HG02870 (cell line): Measurements from ENCODE around the gene TMEM171.
A peak's percentile ranks its signal among the peaks of the same experiment; 100 is the strongest.

Source experiments
- ATAC-seq: cut with Tn5 transposase; IDR thresholded peaks from one replicate; pipeline ENCODE4 v1.9.1; 2021; ENCODE audit warnings: mild to moderate bottlenecking, moderate library complexity; ENCODE audit not compliant: unreplicated experiment

TMEM171 gene

DNA sequence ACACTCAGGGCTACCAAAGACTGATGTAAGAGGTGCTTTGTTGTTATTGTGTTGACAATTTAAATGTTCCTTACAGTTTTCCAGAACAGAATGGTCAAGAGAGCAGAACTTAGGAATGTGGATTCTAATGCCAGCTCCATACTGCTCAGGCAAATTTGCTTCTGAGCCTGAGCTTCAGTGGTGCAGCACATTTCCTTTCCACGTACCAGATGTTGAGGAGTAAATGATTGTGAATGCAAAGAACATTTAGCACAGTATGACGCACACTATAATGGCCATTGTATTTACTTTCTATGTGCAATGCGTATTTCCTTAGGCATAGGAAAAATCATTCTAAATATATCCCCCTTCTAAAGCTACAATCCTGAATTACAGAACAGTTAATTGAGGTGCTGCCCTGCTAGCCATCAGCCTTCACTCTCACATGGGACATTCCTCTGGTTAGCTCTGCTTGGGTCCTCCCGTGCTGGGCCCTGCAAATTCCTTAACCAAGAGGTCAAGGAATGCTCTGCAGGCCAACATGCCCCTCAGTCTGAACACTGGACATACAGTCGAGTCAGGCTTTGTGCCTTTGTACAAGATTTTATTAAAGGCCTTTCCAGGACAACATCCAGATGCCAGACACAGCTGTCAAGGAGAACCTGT is 31.5 kb downstream of the TMEM171 start:
- ATAC-seq, result no peak

DNA sequence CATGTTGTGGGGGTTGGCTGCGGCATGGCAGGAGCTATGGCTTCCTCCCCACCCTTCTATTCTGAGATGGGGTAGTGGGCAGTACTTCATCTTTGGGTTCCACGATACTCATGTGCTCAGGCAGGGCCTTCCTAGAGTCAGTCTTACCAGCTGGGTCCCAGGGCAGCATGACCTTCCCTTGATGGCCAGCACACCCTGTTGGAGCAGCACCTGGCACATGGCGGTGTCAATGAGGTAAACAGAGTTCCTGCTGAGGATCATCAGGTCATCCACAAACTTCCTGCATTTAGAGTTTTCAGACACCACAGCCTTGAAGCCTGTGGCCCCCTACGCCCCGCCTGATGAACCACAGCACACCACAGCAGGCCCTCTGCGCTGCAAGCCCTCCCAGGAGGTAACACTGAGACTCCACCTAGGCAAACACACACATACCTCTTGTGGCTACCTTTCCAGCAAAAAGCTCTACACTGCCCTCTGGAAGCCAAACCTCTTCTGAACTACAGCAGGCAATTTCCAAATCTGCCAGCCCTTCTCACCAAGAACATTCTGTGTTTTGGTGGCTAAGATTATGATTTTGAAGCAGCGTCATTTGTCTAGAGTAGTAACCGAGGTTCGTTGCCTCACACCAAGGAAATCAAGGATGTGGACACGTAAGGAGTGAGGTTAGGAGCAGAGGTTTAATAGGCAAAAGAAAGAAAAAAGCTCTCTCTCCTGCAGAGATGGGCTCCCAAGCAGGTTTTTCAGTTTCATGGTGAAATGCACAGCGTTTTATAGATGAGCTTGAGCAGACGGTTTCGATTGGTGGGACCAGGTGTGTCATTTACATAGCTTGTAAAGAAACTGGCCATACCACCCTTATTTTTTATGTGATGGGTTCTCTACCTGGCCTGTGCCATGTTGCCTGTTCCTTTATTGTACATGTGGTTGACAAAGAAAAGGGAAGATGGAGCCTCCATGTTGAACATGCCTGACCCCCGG is 32.3 kb downstream of the TMEM171 start:
- ATAC-seq, result no peak

DNA sequence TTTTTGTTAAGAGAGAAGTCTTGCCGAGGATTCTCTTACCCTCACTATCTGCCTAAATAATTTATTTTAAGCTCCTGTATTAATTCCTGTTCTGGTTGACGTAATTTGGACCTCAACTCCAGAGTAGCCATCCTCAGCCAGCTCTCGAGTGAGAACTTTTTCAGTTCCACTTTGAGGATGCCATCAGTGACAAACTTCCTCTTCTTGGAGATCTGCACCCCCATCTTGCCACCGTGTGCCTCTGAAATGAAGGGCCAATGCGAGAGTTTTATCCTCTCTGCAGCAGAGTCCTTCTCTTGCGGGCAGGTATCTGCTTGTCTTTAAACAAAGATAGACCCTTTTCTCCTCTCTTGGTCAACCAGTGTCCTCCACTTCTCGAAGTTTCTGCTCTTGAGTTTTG is 33.1 kb downstream of the TMEM171 start:
- ATAC-seq, result no peak

GRCh38 chr5:73154208-73155006 is 34.0 kb downstream of the TMEM171 start:
- ATAC-seq, result no peak

DNA sequence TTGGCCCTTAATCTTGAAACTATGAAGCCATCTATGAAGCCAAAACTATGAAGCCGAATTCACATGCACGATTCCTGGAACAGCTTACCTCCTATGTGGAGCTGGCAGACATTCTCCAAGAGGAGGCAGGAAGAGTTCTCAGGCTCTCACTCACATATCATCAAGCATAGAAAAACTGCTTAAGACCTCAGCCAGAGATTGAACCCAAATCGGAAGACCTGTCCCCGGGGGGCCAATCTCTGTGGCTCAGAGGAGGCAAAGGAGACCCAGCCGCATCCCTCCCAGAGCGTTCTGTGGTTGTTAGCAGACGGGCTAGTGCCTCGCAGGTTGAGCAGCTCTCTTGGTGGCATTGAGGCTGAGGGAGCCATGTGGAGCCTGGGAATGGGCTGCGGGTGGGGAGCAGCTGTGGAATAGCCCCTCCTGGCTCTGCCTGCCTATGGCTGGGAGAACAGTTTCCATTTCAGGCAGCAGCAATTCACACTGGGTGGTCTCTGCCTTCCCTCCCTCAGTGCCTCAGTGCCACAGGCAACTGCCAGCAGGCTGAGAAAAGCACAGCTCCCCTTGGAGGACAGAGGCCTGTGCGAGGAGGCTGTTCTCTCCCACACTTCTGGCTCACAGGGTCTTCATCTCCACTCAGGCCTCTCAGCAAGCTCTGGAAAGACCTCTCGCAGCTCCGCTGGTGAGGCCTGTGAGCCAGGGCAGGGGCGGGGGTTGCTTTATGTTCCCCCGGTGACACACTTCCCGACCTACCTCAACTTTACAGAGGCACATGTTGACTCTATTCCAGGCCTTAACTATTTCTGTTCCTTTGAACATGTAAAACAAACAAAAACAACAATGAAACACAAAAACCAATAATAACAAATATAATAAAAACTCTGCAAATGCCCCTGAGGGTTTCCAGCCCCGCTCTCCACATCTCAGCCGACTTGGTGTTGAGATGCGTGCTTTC is 35.2 kb downstream of the TMEM171 start:
- ATAC-seq, result no peak

- no peak for ATAC-seq
These were observed 37.3 kb downstream of the TMEM171 start for GRCh38 chr5:73157414-73158303.

DNA sequence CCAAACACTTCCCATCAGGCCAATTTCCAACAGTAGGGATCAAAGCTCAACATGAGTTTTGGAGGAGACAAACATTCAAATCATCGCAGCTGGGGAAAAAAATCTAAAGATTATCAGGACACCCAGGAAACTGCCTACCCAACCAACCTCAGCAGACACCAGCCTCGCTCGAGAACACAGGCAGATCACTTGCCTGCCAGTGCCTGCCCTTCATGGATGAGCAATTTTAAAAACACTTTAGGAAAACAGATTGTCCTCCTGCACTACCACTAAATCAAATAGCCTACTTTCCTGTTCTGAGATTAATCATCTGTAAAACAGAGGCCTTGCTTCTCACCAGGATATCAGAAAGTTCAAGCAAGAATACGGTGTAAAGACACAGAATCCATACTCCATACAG is 37.9 kb downstream of the TMEM171 start:
- no peak for ATAC-seq

GRCh38 chr5:73160239-73160671 is 39.9 kb downstream of the TMEM171 start:
- ATAC-seq, result peak; percentile 79

- no peak for ATAC-seq
These were observed 50.1 kb downstream of the TMEM171 start for GRCh38 chr5:73170522-73170921.

DNA sequence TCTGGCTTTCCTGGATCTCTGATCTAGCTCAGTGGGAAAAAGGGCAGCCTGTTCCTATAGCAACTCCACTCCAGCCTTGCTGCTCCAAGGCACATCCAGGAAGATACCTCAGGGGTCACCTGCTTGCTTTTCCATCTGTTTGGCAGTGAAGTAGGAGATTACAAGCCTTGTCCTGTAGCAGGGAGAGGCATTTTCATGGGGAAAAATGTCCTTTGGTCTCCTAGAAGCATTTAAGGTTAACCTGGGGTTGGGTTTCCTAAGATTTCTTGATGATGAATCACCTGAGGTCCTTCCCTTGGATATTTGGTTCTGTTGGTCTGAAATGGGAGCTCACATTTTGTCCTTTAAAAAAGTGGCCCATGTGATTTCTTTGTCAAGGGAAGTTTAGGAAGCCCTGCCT is 51.1 kb downstream of the TMEM171 start:
- no peak for ATAC-seq

DNA sequence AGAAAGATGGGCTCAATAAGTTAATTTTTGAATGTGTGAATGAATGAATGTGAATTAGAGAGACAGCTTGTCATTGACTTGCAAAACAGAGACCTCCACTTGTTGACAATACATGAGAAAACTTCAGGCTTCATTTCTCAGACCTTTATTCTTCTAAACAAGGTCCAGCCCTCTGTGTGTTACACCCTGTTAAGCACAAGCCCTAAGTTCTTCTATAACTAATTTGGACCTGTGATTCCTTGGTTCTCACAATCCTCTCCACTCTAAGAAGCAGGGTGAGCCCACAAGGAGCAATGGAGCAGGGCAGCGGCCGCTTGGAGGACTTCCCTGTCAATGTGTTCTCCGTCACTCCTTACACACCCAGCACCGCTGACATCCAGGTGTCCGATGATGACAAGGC is 52.6 kb downstream of the TMEM171 start, which contains the start of gene TMEM174:
TMEM174 (plus strand) TSS at position 243 of the 400 bp plus-strand sequence; CDS start at position 294, 51 bp downstream.
- no peak for ATAC-seq

GRCh38 chr5:73174100-73174815 is 53.9 kb downstream of the TMEM171 start:
- ATAC-seq, result no peak

- no peak for ATAC-seq
These were observed 55.9 kb downstream of the TMEM171 start for GRCh38 chr5:73176250-73176649.

GRCh38 chr5:73178265-73178664 is 57.9 kb downstream of the TMEM171 start:
- no peak for ATAC-seq

DNA sequence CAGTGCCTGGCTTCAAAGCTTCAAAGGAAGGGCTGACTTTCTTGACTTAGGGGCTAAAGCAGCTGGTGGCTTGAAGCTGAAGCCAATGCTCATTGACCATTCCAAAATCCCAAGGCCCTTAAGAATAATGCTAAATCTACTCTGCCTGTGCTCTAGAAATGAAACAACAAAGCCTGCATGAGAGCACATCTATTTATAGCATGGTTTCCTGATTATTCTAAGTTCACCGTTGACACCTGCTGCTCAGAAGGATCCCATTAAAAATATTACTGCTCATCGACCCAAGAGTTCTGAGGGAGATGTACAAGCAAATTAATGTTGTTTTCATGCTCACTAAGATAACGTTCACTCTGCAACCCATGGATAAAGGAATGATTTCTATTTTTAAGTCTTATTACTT is 59.4 kb downstream of the TMEM171 start:
- ATAC-seq, result no peak

- ATAC-seq, result no peak
These were observed 60.2 kb downstream of the TMEM171 start for GRCh38 chr5:73180566-73180965.
